HG03558 (cell line): ENCODE results near the gene DNAI1.
"Not testable (repeated sequence)": the region's sequence is repeated elsewhere in the genome, so short reads cannot be mapped to it uniquely, and the experiment has no call there.

Source experiments
- ATAC-seq: cut with Tn5 transposase; IDR thresholded peaks from one replicate; pipeline ENCODE4 v1.9.1; 2021; ENCODE audit warnings: moderate number of reproducible peaks; ENCODE audit not compliant: unreplicated experiment; ENCODE audit errors: extremely low read depth

DNAI1 gene

GRCh38 chr9:34524349-34524748 lies 65.7 kb downstream of the DNAI1 start:
- ATAC-seq: no peak

DNA sequence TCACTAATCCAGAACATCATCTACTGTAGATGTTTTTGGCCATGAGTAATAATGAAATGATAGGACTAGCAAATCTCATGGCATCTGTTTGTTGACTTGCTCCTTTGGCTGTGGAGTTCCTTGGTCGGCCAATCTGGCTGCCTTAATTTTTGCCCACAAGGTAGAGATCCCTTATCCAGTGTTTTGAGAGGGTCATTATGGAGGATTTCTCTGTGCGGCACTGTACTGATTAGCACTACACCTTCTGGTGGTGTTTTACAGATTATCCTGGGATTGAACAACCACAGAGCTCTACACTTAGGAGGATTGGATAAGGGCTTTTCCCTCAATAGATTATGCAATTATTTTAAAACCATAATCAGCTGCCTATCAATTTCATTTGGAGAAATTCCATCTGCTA lies 67.4 kb downstream of the DNAI1 start:
- ATAC-seq: no peak

- ATAC-seq: not testable (repeated sequence)
Measured at GRCh38 chr9:34532041-34532440, 73.4 kb downstream of the DNAI1 start.

DNA sequence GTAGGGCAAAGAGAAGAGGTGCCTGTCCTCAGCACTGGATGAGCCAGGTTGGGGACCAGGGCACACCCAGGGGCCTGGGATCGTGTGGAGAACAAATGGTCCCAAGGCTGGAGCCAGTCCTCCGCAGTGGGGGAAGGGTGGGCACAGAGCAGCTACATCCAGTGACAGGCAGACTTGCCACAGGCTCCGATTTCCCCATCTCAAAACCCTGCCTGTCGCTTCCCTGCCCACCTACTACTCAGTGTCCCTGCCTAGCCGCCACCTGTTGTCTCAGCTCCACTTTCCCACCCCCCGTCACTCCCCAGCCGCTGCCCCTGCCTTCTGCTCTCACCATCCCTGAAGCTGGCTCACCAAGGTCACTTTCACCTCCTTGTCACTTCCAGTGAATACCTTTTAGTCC lies 78.1 kb downstream of the DNAI1 start:
- no peak for ATAC-seq

GRCh38 chr9:34540827-34541226 lies 82.2 kb downstream of the DNAI1 start:
- no peak for ATAC-seq

GRCh38 chr9:34541540-34541939 lies 82.9 kb downstream of the DNAI1 start:
- ATAC-seq: no peak

- no peak for ATAC-seq
Measured at GRCh38 chr9:34544035-34544434, 85.4 kb downstream of the DNAI1 start.

DNA sequence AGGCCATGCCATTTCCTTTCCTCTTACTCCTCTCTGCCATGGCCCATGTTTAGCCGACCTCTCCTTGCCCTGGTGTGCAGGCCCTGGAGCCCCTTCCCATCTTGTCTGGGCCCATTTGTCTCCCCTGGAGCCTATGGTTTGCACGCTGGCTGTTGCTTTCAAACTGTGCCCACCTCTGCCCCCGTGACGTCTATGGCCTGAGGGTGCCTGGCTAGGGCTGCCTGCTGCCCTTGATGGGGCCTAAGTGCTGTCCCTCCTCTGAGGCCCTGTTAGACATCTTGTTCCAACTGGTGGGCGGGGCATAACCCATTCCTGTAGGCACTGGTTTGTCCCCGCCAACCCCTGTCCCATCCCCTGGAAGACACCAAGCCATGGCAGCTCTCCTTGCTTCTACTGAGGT lies 86.9 kb downstream of the DNAI1 start:
- ATAC-seq: no peak

DNA sequence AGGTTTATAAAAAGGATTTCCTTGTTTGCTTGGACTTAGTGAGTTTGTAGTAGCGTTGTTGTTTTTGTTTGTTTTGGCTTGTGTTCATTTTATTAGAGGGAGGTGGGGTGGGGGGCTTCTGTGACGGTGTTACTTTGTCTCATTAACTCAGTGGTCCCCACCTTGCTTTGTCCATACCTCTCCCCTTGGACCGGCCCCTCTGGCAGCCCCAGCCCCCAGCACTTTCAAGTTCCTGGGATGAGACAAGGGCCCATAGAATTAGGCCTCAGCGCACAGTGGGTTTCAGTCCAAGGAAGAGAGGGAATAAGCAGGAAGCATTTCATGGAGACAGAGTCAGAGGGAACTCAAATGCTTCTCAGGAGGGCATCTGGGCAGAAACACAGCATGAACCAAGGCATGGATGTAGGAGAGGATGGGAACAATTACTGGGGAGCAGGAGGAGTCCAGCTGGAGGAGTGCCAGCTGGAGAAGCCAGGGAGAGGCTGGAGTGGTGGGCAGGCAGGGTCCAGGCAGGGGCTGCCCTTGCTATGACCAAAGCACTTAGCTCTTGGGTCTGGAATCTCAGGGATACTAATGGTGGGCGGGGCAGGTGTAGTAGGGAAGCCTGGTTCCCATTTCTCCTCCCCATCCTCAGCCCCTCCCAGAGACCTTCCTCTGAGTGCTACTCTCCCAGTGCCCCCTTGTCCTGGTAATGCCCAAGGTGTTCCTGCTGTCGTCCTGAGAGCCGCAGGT lies 87.7 kb downstream of the DNAI1 start:
- ATAC-seq: no peak

GRCh38 chr9:34546834-34547827 lies 88.5 kb downstream of the DNAI1 start:
- no peak for ATAC-seq

DNA sequence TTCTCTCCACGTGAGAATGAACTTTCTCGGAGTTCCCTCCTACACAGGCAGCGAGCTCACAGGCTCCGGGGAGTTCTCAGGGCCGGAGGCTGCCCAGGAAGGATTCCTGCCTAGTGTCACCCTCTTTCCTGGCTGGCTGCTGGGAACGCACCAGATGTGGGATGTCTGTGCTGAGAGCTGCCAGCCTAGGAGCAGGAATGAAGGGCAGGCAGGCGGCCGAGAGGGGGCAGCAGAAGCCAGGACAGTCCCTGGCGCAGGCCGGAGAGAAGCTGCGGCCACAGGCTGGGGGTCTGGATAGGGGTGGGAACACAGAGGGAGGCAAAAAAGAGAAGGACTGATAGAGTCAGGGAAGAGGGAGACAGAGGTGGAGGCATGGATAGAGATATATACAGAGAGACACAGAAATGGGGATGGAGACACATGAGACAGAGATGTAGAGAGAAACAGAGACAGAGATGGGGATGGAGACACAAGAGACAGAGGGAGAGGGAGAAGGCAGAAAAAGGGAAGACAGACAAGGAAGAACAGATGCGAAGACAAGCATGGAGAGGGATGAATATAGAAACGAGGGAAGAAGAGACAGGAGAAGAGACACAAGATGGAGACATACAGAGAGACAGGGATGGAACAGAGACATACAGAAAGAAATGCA lies 89.5 kb downstream of the DNAI1 start:
- no peak for ATAC-seq

DNA sequence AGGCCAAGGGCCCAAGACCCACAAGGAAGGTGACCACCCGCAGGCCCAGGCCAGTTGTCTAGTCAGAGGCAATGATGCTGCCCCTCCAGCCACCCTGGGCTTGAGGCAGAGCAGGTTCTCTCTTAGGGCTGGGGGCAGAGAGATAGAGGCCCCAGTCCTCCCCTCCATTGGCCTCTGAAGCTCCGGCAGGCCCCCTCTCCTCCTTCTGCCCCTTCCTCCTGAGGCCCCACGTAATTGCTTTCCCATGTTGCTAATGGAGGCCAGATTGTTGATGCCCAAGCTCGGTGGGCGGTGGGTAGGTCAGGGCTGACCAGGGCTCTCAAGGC lies 90.8 kb downstream of the DNAI1 start:
- ATAC-seq: no peak

- no peak for ATAC-seq
Measured at GRCh38 chr9:34550016-34550680, 91.5 kb downstream of the DNAI1 start.

- no peak for ATAC-seq
Measured at GRCh38 chr9:34550681-34551270, 92.2 kb downstream of the DNAI1 start.

- ATAC-seq: no peak
Measured at GRCh38 chr9:34551751-34552605, 93.4 kb downstream of the DNAI1 start.

DNA sequence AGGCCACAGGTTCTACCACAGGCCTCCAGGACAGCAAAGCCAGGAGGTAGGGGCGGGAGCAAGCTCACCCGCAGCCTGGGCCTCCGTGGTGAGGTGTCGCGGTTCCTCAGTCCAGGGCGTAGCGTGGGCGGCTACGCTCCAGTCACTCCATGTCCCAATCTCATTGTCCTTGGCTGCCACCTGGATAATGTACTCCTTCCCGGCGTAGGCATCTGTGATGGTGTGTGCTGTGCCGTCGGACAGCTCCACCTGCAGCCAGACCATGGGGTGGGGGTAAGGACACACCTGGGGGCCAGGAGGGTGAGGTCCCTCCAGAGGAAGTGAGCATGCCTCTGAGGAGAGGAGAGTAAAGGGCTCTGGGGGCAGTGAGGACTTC lies 94.0 kb downstream of the DNAI1 start:
- no peak for ATAC-seq

- no peak for ATAC-seq
Measured at GRCh38 chr9:34552986-34553385, 94.4 kb downstream of the DNAI1 start.

- ATAC-seq: no peak
Measured at GRCh38 chr9:34553511-34554021, 95.0 kb downstream of the DNAI1 start.
